Germinal center (tissue), 1 donor: Measurements from ENCODE around the gene XAF1.
A peak's percentile ranks its signal among the peaks of the same experiment; 100 is the strongest.
"Not testable (repeated sequence)": the region's sequence is repeated elsewhere in the genome, so short reads cannot be mapped to it uniquely, and the experiment has no call there.

ENCODE experiments used
- DNase-seq: peaks from one replicate; pipeline ENCODE4 v3.0.0; 2012; ENCODE audit warnings: mixed read lengths, low spot score

XAF1 gene

GRCh38 chr17:6755731-6756184 is at the start of gene XAF1:
Gene XAF1 (plus strand): TSS chr17:6756046. CDS start chr17:6756079, 33 bp downstream.
- DNase-seq = peak; percentile 54

GRCh38 chr17:6706499-6706898 is 49.3 kb upstream of the XAF1 start:
- no peak for DNase-seq

GRCh38 chr17:6706996-6707395 is 48.9 kb upstream of the XAF1 start:
- no peak for DNase-seq

GRCh38 chr17:6708357-6708961 is 47.4 kb upstream of the XAF1 start:
- DNase-seq = no peak

GRCh38 chr17:6710317-6710716 is 45.5 kb upstream of the XAF1 start:
- no peak for DNase-seq

- no peak for DNase-seq
Measured at GRCh38 chr17:6711081-6711674, 44.7 kb upstream of the XAF1 start.

GRCh38 chr17:6711681-6712057 is 44.2 kb upstream of the XAF1 start:
- DNase-seq = no peak

- no peak for DNase-seq
Measured at GRCh38 chr17:6712058-6712853, 43.6 kb upstream of the XAF1 start.

GRCh38 chr17:6712854-6713129 is 43.1 kb upstream of the XAF1 start:
- no peak for DNase-seq

GRCh38 chr17:6713130-6713917 is 42.5 kb upstream of the XAF1 start, which contains the start of gene SLC13A5:
Gene SLC13A5 (minus strand): TSS chr17:6713369. CDS start chr17:6713333, 36 bp downstream.
- peak; percentile 35 for DNase-seq

GRCh38 chr17:6713918-6714271 is 42.0 kb upstream of the XAF1 start:
- DNase-seq = no peak

GRCh38 chr17:6714315-6714874 is 41.5 kb upstream of the XAF1 start:
- DNase-seq = no peak

- DNase-seq = no peak
Measured at GRCh38 chr17:6716736-6717135, 39.1 kb upstream of the XAF1 start.

GRCh38 chr17:6721744-6722143 is 34.1 kb upstream of the XAF1 start:
- no peak for DNase-seq

- DNase-seq = no peak
Measured at GRCh38 chr17:6724009-6724408, 31.8 kb upstream of the XAF1 start.

- no peak for DNase-seq
Measured at GRCh38 chr17:6729531-6729930, 26.3 kb upstream of the XAF1 start.

GRCh38 chr17:6746665-6747064 is 9.2 kb upstream of the XAF1 start:
- not testable (repeated sequence) for DNase-seq

GRCh38 chr17:6748617-6749016 is 7.2 kb upstream of the XAF1 start:
- DNase-seq = no peak

- DNase-seq = no peak
Measured at GRCh38 chr17:6749519-6749918, 6.3 kb upstream of the XAF1 start.

- DNase-seq = no peak
Measured at GRCh38 chr17:6752068-6752909, 3.6 kb upstream of the XAF1 start.

GRCh38 chr17:6753006-6753445 is 2.8 kb upstream of the XAF1 start:
- DNase-seq = no peak
